ENCODE measurements around the gene CARF. TPM values are rescaled to one million over a fixed set of nuclear protein-coding genes. Genes with fewer than 3 reads are reported as not detected.
"Not testable (repeated sequence)": the region's sequence is repeated elsewhere in the genome, so short reads cannot be mapped to it uniquely, and the experiment has no call there.

The CARF gene
- total and polyA plus RNA-seq, 7 experiments from 2014 or later: 4.8 to 31.2 (median 14.6) TPM

DNA sequence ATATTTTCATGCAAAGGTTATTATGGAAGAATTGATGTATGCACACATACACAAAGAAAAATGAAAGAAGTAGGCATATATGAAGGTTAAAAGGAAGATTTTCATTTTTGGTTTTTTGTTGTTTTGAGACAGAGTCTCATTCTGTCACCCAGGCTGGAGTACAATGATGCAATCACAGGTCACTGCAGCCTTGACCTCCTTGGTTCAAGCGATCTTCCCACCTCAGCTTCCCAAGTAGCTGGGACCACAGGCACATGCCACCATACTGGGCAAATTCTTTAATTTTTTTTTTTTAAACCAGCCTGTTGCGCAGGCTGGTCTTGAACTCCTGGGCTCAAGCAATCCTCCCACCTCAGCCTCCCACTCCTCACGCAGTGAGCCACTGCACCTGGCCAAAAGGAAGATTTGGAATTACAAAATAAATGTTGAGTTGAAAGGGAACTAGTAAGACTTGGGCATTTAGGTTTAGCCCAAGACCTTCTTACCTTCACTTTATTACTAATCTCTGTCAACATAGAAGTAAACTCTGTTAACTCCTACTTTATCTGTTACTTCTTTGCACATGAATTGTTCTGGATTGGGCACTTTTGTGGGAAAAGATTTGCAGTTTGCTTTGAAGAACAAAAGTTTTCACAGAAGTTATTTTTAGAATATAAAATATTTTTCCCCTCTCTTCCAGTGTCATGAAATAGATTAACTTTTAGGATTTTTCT, 70.9 kb downstream of the CARF start:
- H3K4me3 Mint-ChIP-seq: no peak overlapping the region
- no peaks in the 10 kb centered on the region for H3K27me3 Mint-ChIP-seq
- POLR2A ChIA-PET: interaction anchor here (0.6 kb wide), 1 partner anchor 284 kb away, joined by 3 read pairs; no protein-coding TSS in a partner anchor
- no peak overlapping the region for H3K27ac ChIP-seq (ENCODE audit: low read depth, low read length)
- CTCF ChIA-PET: interaction anchor here (0.6 kb wide), 1 partner anchor 16 kb away, joined by 3 read pairs; no protein-coding TSS in a partner anchor
- H3K4me1 Mint-ChIP-seq: peaks cover 0 to 2% (median 0%) of the 10 kb centered on the region in 7 donors
- H3K27ac Mint-ChIP-seq: no peak overlapping the region
- intact Hi-C loops (cut with micrococcal nuclease): no loop called here
- no peaks in the 10 kb centered on the region for H3K4me1 ChIP-seq (ENCODE audit: control insufficient read depth in 2 of 2, insufficient read depth in 2 of 2, low read length in 2 of 2)
- DNase-seq (no peak), ATAC-seq (no peak)
- H3K27me3 ChIP-seq (ENCODE audit: control insufficient read depth in 2 of 2, insufficient read depth in 2 of 2, low read length in 2 of 2): no peaks in the 10 kb centered on the region
- no peaks in the 10 kb centered on the region for H3K9me3 Mint-ChIP-seq
- peaks cover 4 to 49% (median 28%) of the 10 kb centered on the region in 5 donors for H3K36me3 Mint-ChIP-seq
- H3K9me3 ChIP-seq (ENCODE audit: control insufficient read depth in 2 of 3, low read length in 3 of 3): no peaks in the 10 kb centered on the region
- peaks cover 0 to 8% (median 3%) of the 10 kb centered on the region in 3 experiments for H3K36me3 ChIP-seq (ENCODE audit: control insufficient read depth in 2 of 3, insufficient read depth in 3 of 3, low read length in 3 of 3)
- no peak overlapping the region for H3K4me3 ChIP-seq (ENCODE audit: low read length)

DNA sequence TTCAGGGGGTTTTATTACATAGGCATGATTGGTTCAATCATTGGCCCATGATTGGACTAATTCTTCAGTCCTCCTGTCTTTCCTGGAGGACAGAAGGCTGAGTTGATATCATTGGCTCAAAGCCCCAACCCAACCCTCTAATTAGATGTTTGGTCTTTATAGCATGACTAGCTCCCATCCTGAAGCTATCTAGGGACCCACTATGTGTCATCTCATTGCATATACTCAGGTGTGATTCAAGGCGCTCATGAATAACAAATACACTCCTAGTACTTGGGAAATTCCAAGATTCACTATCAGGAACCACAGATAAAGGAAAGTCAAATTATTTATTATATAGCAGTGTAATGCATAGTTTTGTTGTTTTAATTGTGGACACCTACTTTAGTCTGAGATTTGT, 77.7 kb downstream of the CARF start:
- H3K4me3 ChIP-seq (ENCODE audit: low read length): no peak overlapping the region
- no peaks in the 10 kb centered on the region for H3K27me3 ChIP-seq (ENCODE audit: control insufficient read depth in 2 of 2, insufficient read depth in 2 of 2, low read length in 2 of 2)
- no peak overlapping the region for H3K27ac ChIP-seq (ENCODE audit: low read depth, low read length)
- Mint-ChIP-seq H3K4me1 (no peaks in the 10 kb centered on the region), H3K36me3 (peaks cover 0 to 8% (median 0%) of the 10 kb centered on the region in 5 donors), H3K4me3 (no peak overlapping the region), H3K9me3 (no peaks in the 10 kb centered on the region), H3K27me3 (peaks cover 0 to 4% (median 0%) of the 10 kb centered on the region in 5 donors), H3K27ac (no peak overlapping the region)
- ChIA-PET CTCF (no interaction called here), POLR2A (no interaction called here)
- H3K36me3 ChIP-seq (ENCODE audit: control insufficient read depth in 2 of 3, insufficient read depth in 3 of 3, low read length in 3 of 3): no peaks in the 10 kb centered on the region
- no peaks in the 10 kb centered on the region for H3K4me1 ChIP-seq (ENCODE audit: control insufficient read depth in 2 of 2, insufficient read depth in 2 of 2, low read length in 2 of 2)
- no peak for DNase-seq
- no peak for ATAC-seq
- intact Hi-C loops (cut with micrococcal nuclease): no loop called here
- no peaks in the 10 kb centered on the region for H3K9me3 ChIP-seq (ENCODE audit: control insufficient read depth in 2 of 3, low read length in 3 of 3)

DNA sequence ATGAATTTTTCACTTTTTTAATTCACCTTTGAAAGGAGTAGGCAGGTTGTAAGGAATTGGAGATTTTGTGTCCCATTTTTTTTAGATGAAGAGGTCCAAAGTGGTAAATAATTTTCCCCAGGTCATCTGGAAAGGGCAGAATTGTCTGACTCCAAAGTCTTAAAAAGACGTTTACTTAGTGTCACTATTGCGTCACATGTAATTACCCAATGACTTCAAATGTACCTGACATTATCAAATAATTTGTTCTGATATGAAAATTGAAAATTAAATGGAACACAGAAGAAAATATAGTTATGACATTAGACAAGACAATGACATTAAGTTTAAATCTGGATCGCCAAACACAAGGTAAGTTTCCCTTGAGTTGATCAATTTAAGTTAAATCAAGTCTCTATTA, 78.4 kb downstream of the CARF start:
- Mint-ChIP-seq H3K9me3 (peaks cover 0 to 4% (median 0%) of the 10 kb centered on the region in 11 donors), H3K4me1 (no peaks in the 10 kb centered on the region), H3K4me3 (no peak overlapping the region), H3K27ac (no peak overlapping the region), H3K27me3 (peaks cover 0 to 9% (median 4%) of the 10 kb centered on the region in 5 donors), H3K36me3 (peaks cover 0 to 8% (median 0%) of the 10 kb centered on the region in 5 donors)
- CTCF ChIA-PET: no interaction called here
- POLR2A ChIA-PET: no interaction called here
- no peaks in the 10 kb centered on the region for H3K9me3 ChIP-seq (ENCODE audit: control insufficient read depth in 2 of 3, low read length in 3 of 3)
- H3K27ac ChIP-seq (ENCODE audit: low read depth, low read length): no peak overlapping the region
- intact Hi-C loops (cut with micrococcal nuclease): no loop called here
- no peaks in the 10 kb centered on the region for H3K36me3 ChIP-seq (ENCODE audit: control insufficient read depth in 2 of 3, insufficient read depth in 3 of 3, low read length in 3 of 3)
- DNase-seq: no peak
- no peak for ATAC-seq
- H3K27me3 ChIP-seq (ENCODE audit: control insufficient read depth in 2 of 2, insufficient read depth in 2 of 2, low read length in 2 of 2): no peaks in the 10 kb centered on the region
- H3K4me3 ChIP-seq (ENCODE audit: low read length): no peak overlapping the region
- no peaks in the 10 kb centered on the region for H3K4me1 ChIP-seq (ENCODE audit: control insufficient read depth in 2 of 2, insufficient read depth in 2 of 2, low read length in 2 of 2)

DNA sequence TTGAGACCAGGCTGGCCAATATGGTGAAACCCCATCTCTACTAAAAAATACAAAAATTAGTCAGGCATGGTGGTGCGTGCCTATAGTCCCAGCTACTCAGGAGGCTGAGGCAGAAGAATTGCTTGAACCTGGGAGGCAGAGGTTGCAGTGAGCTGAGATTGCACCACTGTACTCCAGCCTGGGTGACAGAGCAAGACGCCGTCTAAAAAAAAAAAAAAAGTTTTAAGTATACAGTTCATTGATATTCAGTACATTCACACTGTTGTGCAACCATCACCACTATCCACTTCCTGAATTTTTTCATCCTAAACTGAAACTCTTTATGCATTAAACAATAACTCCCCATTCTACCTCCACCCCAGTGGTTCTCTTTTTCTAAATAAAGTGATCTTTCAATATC, 85.0 kb downstream of the CARF start:
- H3K27me3 Mint-ChIP-seq; H3K4me3 ChIP-seq (ENCODE audit: low read length); H3K4me3 Mint-ChIP-seq; DNase-seq; intact Hi-C loops (cut with micrococcal nuclease); H3K27me3 ChIP-seq (ENCODE audit: control insufficient read depth in 2 of 2, insufficient read depth in 2 of 2, low read length in 2 of 2); H3K4me1 Mint-ChIP-seq; POLR2A ChIA-PET; H3K4me1 ChIP-seq (ENCODE audit: control insufficient read depth in 2 of 2, insufficient read depth in 2 of 2, low read length in 2 of 2); H3K36me3 Mint-ChIP-seq; H3K9me3 ChIP-seq (ENCODE audit: control insufficient read depth in 2 of 3, low read length in 3 of 3); H3K9me3 Mint-ChIP-seq; H3K27ac Mint-ChIP-seq; CTCF ChIA-PET; H3K27ac ChIP-seq (ENCODE audit: low read depth, low read length); H3K36me3 ChIP-seq (ENCODE audit: control insufficient read depth in 2 of 3, insufficient read depth in 3 of 3, low read length in 3 of 3): not testable (repeated sequence)
- peak; percentile 60 for ATAC-seq

DNA sequence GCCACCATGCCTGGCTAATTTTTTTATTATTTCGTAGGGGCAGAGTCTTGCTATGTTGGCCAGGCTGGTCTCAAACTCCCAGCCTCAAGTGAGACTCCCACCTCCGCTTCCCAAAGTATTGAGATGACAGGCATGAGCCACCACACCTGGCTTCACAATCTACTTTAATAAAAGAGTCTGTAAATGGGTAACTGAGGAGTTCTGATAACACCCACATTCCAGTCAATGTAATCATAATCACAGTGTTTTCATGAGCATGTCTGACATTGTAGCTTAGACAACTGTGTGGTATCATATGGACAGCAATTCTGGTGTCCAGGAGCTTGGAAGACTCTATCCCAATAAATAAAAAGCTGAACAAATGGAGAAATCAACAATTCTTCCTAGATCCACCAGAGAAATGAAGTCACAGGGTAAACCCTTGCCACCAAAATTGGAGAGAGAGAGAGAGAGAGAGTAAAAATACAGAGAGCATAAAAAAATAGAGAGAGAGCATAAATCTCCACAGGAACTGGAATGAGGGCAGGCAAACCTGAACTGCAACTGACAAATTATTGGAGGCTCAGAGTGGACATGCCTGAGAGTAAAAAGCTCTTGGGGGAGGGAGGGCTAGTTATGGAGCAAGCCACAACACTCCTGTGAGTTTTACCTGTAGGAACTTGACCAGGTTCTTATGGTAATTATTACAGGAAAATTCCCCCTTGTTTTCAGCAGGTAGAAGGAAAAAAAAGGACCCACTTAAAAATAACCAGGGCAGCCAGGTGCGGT, 90.2 kb downstream of the CARF start:
- no peak overlapping the region for H3K4me3 ChIP-seq (ENCODE audit: low read length)
- DNase-seq (no peak), ATAC-seq (no peak)
- peaks cover 0 to 5% (median 0%) of the 10 kb centered on the region in 5 donors for H3K36me3 Mint-ChIP-seq
- intact Hi-C loops (cut with micrococcal nuclease): no loop called here
- ChIA-PET CTCF (no interaction called here), POLR2A (interaction anchor here (1.1 kb wide), 1 partner anchor 25 kb away, joined by 6 read pairs; no protein-coding TSS in a partner anchor)
- no peak overlapping the region for H3K4me3 Mint-ChIP-seq
- no peak overlapping the region for H3K27ac ChIP-seq (ENCODE audit: low read depth, low read length)
- no peak overlapping the region for H3K27ac Mint-ChIP-seq
- H3K4me1 Mint-ChIP-seq: no peaks in the 10 kb centered on the region
- H3K9me3 Mint-ChIP-seq: peaks cover 0 to 3% (median 0%) of the 10 kb centered on the region in 11 donors
- H3K27me3 Mint-ChIP-seq: peaks cover 0 to 7% (median 0%) of the 10 kb centered on the region in 5 donors
- no peaks in the 10 kb centered on the region for H3K36me3 ChIP-seq (ENCODE audit: control insufficient read depth in 2 of 3, insufficient read depth in 3 of 3, low read length in 3 of 3)
- H3K27me3 ChIP-seq (ENCODE audit: control insufficient read depth in 2 of 2, insufficient read depth in 2 of 2, low read length in 2 of 2): no peaks in the 10 kb centered on the region
- no peaks in the 10 kb centered on the region for H3K9me3 ChIP-seq (ENCODE audit: control insufficient read depth in 2 of 3, low read length in 3 of 3)
- no peaks in the 10 kb centered on the region for H3K4me1 ChIP-seq (ENCODE audit: control insufficient read depth in 2 of 2, insufficient read depth in 2 of 2, low read length in 2 of 2)

DNA sequence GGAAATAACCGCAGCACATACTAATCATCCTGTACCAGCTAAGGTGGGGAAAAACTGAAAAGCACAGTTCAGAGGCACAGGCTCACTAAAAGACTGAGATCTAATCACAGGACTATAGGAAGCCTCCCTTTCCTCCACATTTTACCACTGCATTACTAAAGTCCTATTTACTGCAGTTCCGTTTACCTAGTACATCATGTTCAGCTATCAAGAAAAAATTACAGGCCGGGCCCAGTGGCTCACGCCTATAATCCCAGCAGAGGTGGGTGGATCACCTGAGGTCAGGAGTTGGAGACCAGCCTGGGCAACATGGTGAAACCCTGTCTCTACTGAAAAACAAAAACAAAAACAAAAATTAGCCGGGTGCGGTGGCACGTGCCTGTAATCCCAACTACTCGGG, 91.6 kb downstream of the CARF start:
- no peaks in the 10 kb centered on the region for H3K36me3 ChIP-seq (ENCODE audit: control insufficient read depth in 2 of 3, insufficient read depth in 3 of 3, low read length in 3 of 3)
- ATAC-seq: no peak
- no peak overlapping the region for H3K4me3 ChIP-seq (ENCODE audit: low read length)
- H3K27ac ChIP-seq (ENCODE audit: low read depth, low read length): no peak overlapping the region
- no peak overlapping the region for H3K27ac Mint-ChIP-seq
- DNase-seq: no peak
- POLR2A ChIA-PET: no interaction called here
- peaks cover 0 to 5% (median 0%) of the 10 kb centered on the region in 5 donors for H3K36me3 Mint-ChIP-seq
- intact Hi-C loops (cut with micrococcal nuclease): no loop called here
- H3K4me1 ChIP-seq (ENCODE audit: control insufficient read depth in 2 of 2, insufficient read depth in 2 of 2, low read length in 2 of 2): no peaks in the 10 kb centered on the region
- no peaks in the 10 kb centered on the region for H3K27me3 ChIP-seq (ENCODE audit: control insufficient read depth in 2 of 2, insufficient read depth in 2 of 2, low read length in 2 of 2)
- CTCF ChIA-PET: no interaction called here
- no peaks in the 10 kb centered on the region for H3K9me3 ChIP-seq (ENCODE audit: control insufficient read depth in 2 of 3, low read length in 3 of 3)
- peaks cover 0 to 6% (median under 1%) of the 10 kb centered on the region in 11 donors for H3K9me3 Mint-ChIP-seq
- no peak overlapping the region for H3K4me3 Mint-ChIP-seq
- no peaks in the 10 kb centered on the region for H3K4me1 Mint-ChIP-seq
- peaks cover 0 to 8% (median 0%) of the 10 kb centered on the region in 5 donors for H3K27me3 Mint-ChIP-seq
